GM19463 (cell line): Measurements from ENCODE around the gene GBX2.

Source experiments
- ATAC-seq: cut with Tn5 transposase; IDR thresholded peaks from one replicate; pipeline ENCODE4 v1.9.1; 2021; ENCODE audit warnings: mild to moderate bottlenecking, moderate library complexity; ENCODE audit not compliant: unreplicated experiment

GBX2 gene

GRCh38 chr2:236184701-236185100, 16.5 kb upstream of the GBX2 start:
- ATAC-seq, result no peak

DNA sequence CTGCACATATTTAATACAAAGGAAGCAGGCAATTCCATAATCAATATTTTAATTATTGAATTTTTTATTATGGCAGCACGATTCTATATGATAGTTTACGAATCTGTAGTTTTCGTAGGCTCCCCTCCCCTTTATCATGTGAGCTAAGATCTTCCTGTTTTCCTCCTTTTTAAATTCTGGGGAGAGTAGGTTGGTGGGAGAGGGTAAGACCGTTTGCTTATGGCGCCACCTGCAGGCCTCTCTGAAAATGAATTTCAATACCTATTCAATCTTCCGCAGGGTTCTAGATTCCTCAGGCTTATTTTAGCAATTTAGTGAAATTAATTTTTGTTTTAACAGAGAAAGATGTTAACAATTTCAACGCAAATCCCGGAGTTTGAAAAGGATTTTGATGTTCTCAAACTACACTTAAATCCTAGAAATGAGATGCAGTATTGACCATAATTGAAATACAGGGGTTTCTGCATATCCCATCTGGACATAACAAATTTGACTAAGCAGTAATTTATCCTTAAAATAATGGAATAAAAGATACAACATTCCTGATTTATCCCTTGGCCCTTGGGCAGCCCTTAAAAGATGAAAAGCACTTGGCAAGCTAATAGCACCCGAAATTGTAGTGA, 12.8 kb upstream of the GBX2 start:
- ATAC-seq, result no peak

DNA sequence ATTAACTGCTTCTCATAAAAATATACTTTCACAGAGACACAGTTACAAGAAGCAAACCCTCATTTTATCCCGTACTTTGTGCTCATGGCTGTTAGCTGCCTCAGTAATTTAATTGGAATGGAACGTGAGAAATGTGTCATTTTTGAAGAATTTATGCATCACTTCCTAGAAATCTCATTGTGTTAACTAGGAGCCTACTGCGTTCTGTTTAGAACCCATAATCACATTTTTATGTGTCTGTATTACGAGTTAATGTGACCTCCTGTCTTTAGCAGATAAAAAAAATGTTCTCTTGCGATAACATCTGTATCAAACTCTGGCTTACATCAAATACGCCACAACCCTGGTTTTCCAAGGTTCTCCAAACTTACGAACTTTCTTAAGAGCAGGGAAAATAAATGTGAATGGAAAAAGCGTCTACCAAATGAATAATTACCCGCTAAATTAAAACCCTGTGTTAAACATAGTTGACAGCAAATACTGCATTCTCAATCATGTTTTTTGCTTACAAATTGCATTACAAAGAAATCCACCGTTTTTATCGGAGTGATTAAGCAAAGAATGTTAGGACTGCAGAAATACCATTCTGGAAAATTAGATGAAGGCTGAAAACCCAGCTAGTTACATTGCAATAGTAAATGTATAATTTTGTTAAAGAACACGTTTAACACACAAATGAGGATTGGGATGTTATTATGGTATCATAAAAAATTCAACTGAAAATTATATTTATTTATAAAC, 12.1 kb upstream of the GBX2 start:
- ATAC-seq, result no peak

- ATAC-seq, result no peak
Observed at GRCh38 chr2:236179236-236180075, 11.3 kb upstream of the GBX2 start.

DNA sequence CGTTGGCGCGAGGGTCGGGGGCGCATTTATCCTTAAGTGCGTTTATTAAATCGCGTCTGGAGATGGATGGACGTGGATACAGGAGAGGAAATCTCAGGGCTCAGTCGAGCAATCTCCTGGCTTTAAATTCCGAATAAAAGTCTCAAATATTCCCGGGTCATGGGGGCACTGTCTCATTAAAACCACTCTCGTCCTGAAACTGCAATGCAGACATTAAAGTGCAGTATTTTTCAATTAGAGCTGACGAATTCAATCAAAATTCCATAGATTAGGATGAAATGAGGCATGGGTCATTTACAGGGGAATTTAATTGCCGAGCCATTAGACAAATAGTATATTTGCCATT, 10.7 kb upstream of the GBX2 start:
- no peak for ATAC-seq

DNA sequence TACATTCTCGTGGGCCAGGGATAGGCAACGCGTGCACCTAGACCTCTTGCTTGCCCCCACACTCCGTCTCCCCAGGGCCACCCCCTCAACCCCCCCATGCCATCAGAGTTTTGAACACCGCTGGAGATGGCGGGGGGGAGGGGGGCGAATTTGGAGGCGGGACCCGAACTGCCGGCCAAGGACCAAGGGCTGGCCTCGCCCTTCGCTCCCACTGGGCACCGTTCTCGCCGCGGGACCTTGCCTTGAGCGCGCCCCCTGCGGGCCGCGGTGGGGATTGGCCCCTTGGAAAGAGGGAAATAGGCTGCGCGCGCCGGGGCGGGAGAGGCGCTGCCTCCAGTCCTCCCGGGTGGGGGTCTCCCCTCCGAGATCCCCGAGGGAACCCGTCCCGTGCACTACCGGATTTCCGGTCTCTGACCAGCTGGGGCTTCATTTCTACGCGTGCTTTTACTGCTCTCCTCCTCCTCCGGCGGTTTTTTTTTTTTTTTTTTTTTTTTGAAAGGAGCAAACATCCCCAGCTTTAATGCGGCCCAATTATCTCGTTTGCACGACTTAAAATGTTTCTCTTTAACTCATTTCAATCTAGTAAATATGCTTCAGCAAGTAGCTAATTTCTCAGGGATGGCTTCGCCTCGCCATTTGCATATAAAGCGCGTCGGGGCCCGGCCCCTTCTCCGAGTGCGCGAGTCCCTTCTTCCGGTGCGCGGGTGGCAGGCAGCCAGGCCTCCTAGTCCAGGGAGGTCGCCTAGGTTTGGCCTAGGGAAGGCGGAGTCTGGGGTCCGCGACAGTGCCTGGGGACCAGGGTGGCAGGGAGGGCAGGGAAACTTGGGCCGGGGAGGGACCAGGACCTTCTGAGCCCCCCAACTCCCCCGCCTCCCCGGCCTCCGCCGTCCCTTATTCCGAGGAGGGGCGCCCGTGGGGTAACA, 10.0 kb upstream of the GBX2 start:
- no peak for ATAC-seq

- no peak for ATAC-seq
Observed at GRCh38 chr2:236177604-236177966, 9.4 kb upstream of the GBX2 start.

DNA sequence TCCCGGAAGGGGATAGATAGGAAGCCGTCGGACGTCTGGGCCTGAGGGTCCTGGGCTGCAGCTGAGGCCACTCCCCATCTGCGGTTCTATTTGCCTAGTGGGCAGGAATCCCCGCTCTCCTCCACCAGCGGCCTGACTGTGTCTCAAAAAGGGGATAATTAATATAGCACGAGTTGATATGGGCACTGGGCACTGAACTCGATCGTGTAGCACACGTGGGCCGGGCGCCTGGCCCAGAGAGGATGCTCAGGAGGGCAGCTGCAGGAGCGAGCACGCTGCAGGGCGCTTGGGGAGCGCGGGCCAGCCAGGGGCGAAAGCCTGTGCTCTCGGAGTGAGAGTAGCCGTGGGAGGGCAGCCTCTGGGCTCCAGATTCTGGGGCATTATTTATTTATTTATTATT, 8.8 kb upstream of the GBX2 start:
- no peak for ATAC-seq

GRCh38 chr2:236176417-236176816, 8.2 kb upstream of the GBX2 start:
- ATAC-seq, result no peak

- no peak for ATAC-seq
Observed at GRCh38 chr2:236175548-236176150, 7.5 kb upstream of the GBX2 start.

DNA sequence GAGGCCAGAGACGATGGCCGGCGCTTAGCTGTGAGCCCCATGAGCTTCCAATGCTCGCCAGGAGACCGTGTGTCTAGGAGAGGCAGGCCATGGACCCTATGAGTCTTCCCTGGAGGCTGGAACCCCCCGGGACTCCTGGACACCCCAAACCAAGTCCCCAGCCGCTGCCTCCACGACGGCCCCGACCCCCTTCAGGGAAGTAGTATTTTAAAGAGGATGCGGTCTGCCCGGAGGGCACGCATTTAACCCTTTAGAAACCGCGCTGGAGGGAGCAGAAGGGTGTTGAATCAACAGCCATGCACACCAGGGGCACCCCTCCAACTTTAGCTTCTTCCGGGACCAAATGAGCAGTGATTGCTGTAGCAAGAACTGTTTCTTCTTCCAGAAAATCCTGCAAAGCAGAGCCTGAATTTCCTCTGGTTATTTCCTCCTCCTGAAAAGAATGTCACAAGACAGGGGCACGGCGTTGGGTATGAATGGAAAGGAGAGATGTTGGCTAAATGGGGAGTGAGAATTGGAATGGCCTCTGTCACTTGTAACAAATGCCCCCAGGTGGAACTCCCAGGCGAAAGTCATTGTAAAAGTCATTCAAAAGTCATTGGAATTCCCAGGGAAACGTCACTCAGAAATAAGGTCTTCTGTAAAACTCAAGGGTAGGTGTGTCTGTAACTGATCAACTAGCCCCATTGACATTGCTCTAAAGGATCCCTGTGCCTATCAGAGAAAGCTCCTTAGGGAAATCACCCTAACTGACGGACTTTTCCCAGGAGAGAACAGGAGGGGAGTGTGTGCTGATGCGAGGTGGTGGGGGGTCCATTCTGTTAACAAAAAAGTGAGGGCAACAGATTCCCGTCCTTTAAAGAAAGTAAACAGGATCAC, 5.8 kb upstream of the GBX2 start:
- ATAC-seq, result no peak

DNA sequence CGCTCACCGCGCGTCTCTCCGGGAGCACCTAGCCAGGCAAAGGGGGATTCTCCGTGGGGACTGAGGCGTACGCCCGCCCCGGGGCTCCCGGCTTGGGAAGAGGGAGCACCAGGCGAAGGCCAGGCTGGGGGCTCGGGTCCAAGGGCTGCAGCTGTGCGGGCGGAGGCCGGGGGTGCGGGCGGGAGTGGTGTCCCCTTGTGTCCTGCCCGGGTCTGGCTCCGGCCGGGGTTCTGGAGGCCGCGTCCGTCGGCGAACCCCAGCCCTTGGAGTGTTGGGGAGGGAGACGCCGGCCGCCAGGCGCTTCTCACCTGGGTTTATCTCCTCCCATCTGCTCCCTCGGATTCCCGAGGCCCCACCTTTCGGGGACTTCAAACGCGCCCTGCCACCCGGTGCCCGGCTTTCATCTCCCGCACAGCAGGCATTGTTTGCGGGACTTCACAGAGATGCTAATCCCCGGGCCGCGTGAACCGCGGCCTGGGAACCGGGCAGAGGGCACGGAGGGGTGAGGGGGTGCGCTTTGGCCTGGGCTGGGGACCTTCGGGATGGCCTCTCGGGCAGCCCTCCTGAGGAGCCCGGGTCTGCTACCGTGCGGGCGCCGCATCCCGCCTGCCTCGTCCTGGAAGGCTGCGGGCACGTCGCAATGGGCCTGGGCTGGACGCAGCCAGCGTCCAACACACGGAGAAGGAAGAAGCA, 5.0 kb upstream of the GBX2 start:
- no peak for ATAC-seq

- no peak for ATAC-seq
Observed at GRCh38 chr2:236172255-236173035, 4.3 kb upstream of the GBX2 start.

GRCh38 chr2:236171680-236172254, 3.6 kb upstream of the GBX2 start:
- ATAC-seq, result no peak

DNA sequence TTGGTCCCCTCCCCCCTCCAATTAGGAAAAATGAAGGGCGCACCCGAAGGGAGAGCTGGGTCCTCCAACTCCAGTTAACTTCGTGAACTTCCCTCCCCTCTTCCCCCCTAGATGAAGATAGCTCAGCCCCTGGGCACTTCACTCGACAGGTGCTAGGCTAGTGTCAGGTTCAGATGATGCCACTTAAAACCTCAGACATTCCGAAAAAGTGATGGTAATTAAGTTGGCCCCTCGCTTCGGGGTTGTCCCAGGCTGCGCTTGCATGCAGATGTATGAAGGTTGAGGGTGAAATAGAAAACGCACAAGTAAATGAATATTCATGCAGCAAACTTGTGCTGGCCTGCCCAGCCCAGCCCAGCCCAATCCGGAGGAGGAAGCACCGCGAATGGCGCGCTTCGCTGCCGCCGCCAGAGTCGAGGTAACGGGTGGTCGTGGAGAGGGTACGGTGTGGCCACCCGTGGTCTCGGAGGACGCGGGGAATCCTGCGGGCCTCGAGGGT, 3.0 kb upstream of the GBX2 start:
- no peak for ATAC-seq

GRCh38 chr2:236170590-236171165, 2.5 kb upstream of the GBX2 start:
- ATAC-seq, result no peak
